ENCODE data around the gene SPIRE1.
"Not testable (repeated sequence)": the region's sequence is repeated elsewhere in the genome, so short reads cannot be mapped to it uniquely, and the experiment has no call there.

Gene SPIRE1

DNA sequence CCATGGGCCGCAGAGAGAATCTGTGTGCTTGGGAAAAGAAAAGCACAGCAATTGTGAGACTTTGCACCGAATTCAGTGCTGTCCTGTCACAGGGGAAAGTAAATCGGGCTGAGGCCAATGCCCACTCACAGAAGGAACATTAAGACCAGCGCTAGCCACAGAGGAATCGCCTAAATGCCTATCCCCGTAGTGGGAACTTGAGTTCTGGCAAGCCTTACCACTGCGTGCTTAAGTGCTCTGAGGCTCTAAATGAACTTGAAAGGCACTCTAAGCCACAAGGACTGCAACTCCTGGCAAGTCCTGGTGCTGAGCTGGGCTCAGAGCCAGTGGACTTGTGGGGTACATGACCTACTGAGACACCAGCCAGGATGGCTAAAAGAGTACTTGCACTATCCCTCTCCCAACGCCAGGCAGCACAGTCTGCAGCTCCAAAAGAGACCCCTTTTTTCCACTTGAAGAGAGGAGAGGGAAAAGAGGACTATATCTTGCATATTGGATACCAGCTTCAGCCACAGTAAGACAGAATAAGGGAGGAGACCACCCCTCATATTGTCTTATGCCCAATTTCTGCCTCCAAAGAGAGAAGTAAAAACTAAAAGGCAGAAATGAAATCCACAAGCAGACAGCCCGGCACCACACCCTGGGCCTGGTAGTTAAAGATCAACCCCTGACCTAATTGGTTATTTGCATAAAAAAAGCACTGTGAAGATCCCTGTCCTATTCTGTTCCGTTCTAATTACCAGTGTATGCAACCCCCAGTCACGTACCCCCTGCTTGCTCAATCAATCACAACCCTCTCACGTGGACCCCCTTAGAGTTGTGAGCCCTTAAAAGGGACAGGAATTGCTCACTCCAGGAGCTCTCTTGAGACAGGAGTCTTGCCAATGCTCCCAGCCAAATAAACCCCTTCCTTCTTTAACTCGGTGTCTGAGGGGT is 105.7 kb downstream of the SPIRE1 start:
- FAIRE-seq = not testable (repeated sequence)

DNA sequence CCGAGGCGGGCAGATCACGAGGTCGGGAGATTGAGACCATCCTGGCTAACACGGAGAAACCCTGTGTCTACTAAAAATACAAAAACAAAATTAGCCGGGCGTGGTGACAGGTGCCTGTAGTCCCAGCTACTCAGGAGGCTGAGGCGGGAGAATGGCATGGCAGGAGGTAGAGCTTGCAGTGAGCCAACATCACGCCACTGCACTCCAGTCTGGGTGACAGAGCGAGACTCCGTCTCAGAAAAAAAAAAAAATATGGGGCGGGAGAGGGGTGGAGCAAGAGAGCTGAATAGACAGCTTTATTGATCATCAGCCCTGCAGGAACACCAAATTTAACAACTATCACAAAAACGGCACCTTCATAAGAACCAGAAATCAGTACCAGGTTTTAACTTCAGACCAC is 106.4 kb downstream of the SPIRE1 start:
- FAIRE-seq = not testable (repeated sequence)

- no peak for FAIRE-seq
Observed at GRCh38 chr18:12543697-12544096, 114.2 kb downstream of the SPIRE1 start.

GRCh38 chr18:12540751-12541150 is 117.2 kb downstream of the SPIRE1 start:
- no peak for FAIRE-seq

DNA sequence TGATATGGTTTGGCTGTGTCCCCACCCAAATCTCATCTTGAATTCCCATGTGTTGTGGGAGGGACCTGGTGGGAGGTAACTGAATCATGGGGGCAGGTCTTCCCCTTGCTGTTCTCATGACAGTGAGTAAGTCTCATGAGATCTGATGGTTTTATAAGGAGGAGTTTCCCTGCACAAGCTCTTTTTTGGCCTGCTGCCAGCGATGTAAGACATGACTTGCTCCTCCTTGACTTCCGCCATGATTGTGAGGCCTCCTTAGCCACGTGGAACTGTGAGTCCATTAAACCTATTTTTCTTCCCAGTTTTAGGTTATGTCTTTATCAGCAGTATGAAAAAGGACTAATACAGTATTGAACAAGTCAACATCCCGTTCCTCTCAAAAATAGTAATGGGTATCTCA is 118.7 kb downstream of the SPIRE1 start:
- FAIRE-seq = not testable (repeated sequence)

- no peak for FAIRE-seq
Observed at GRCh38 chr18:12534820-12535219, 123.1 kb downstream of the SPIRE1 start.

GRCh38 chr18:12532661-12533060 is 125.2 kb downstream of the SPIRE1 start:
- no peak for FAIRE-seq

DNA sequence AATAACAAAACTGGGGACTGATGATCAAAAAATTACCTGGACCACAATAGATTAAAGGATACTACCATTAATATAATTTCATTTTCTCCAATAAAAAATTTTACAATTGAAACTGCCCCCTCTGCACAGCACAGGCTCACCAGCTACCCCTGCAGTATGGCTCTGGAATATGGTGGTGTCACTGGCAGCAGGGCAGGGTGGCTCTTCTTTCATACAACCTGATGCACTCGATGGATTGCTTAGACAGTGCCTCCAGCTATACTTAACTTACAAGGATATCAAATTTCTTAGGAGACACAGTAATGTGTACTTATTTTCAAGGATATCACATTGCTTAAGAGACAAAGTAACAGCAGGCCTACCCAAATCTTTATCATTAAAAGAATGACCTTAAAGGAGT is 126.2 kb downstream of the SPIRE1 start:
- no peak for FAIRE-seq

- peak; percentile 15 for FAIRE-seq
Observed at GRCh38 chr18:12520442-12520992, 137.4 kb downstream of the SPIRE1 start.

DNA sequence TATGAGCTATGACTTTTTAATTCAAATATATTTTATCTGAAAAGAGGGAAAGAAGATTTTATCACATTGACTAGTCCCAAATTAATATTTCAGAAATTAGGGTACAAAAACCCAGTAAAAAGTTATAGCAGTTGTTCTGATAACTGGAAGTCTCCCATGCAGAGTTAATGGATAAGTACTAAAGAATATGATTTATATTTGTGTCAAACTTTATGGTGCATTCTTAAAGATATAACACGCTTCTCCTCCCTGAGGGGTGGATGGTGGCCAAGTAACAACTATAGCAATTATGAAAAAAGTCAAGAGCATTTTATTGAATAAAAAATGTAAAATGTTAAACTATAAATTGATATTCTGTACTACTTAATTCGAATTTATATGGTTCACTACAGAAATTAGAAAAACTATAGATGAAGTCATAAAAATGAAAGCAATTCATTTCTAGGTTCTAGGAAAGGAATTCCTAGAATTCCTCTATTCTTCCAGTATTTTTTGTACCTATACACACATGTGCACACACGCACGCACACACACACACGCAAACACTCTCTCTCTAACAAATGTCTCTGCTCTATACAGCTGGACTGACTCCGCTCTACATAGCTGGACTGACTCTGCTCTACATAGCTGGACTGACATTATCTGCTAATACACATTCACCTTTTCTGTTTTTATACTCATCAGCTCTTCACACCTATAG is 138.9 kb downstream of the SPIRE1 start:
- FAIRE-seq = peak; percentile 54

DNA sequence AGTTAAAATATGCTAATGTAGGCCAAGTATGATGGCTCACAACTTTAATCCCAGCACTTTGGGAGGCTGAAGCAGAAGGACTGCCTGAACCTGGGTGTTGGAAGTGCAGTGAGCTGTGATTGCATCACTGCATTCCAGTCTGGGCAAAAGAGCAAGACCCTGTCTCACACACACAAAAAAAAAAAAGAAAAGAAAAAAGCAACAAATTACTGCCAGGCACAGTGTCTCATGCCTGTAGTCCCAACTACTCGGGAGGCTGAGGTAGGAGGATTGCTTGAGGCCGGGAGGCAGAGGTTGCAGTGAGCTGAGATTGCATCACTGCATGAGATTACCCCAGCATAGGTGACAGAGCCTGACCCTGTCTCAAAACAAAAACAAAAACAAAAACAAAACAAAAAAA is 139.6 kb downstream of the SPIRE1 start:
- no peak for FAIRE-seq

GRCh38 chr18:12517142-12517825 is 140.6 kb downstream of the SPIRE1 start:
- no peak for FAIRE-seq

GRCh38 chr18:12516049-12516630 is 141.8 kb downstream of the SPIRE1 start:
- FAIRE-seq = no peak

DNA sequence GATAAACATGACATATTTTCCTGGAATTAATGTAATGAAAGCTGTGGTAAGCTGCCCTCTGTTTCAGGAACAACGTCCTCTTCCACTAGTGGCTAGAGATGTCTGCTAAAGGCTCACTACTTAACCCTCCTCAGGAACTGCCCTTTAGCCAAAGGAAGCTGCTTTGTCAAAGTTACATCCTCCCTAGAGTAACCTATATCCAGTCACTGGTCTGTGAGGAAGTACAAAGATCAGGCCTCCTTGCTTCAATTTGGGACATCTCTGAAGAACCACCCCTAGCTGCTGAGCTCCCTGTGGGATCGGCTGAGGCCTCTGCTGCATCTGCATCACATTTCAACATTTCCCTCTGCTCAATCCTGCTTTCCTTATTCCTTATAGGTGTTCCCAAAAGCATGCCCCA is 142.4 kb downstream of the SPIRE1 start:
- FAIRE-seq = no peak

GRCh38 chr18:12507007-12507406 is 150.9 kb downstream of the SPIRE1 start:
- FAIRE-seq = no peak

- no peak for FAIRE-seq
Observed at GRCh38 chr18:12500986-12501385, 156.9 kb downstream of the SPIRE1 start.

- FAIRE-seq = no peak
Observed at GRCh38 chr18:12497839-12498238, 160.1 kb downstream of the SPIRE1 start.

GRCh38 chr18:12497296-12497695 is 160.6 kb downstream of the SPIRE1 start:
- FAIRE-seq = no peak

GRCh38 chr18:12492907-12493306 is 165.0 kb downstream of the SPIRE1 start:
- FAIRE-seq = no peak

GRCh38 chr18:12491611-12492435 is 166.1 kb downstream of the SPIRE1 start:
- FAIRE-seq = no peak

DNA sequence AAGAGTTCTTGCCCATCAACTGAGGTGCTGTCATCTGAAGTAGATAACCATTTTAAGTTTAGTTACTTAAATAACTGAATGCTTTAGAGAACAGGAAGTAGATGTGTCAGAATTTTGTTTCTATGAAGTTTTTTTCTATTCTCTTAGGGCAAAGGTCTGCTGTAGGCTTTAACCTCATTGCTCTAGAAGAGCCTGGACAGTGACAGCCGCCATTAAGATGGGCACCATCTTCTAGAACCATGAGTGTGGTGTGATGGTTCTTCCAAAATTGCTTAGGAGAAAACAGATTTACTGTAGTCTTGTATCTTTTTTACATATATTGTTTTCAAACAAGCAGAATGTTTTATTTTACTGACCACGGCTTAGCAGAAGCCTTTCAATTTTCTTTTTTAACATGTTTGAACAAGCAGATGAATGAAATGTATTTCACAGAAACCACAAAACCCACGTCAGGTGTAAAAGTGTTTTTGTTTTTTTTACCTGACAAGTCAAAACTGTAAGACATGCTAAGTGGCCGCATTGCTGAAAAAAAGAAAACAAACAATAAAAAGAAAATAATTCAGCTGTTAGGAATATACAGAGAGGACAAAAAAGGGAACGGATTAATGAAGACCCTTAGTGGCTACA is 172.3 kb downstream of the SPIRE1 start:
- no peak for FAIRE-seq

Data from endometrium (tissue), 2 donors.